Posterior vena cava (tissue), 2 donors: ENCODE measurements around the gene EPB42. TPM values are rescaled to one million over a fixed set of nuclear protein-coding genes. Genes with fewer than 3 reads are reported as not detected.
"Not testable (repeated sequence)": the region's sequence is repeated elsewhere in the genome, so short reads cannot be mapped to it uniquely, and the experiment has no call there.

Source experiments
- DNase-seq: peaks from one replicate; pipeline ENCODE4 v3.0.0-alpha.2; 2020; ENCODE audit warnings: low spot score
- intact Hi-C, 2 donors: fragments of 100-400 bp; cut with DNase I; formaldehyde crosslinking; loops; one replicate each; pipeline versions ENCODE4 v1.14.1 to v1.14.2; 2022 to 2023
- total RNA-seq, 2 donors: library from RNA; stranded (reverse); fragmentation: NEBNext Ultra II Directional; extraction: Animal tissue kit (Norgen Biotek cat#: 25700); gene quantifications; one replicate each; pipeline ENCODE4 v1.2.1, GENCODE V29; 2021
- donor health status: DM: yes; HTN: yes; CAD: no.
- donor health status: DM: yes; HTN: yes; CAD: no.

Gene EPB42
- total RNA-seq, 2 donors from 2014 or later: 0.43 to 0.65 TPM

DNA sequence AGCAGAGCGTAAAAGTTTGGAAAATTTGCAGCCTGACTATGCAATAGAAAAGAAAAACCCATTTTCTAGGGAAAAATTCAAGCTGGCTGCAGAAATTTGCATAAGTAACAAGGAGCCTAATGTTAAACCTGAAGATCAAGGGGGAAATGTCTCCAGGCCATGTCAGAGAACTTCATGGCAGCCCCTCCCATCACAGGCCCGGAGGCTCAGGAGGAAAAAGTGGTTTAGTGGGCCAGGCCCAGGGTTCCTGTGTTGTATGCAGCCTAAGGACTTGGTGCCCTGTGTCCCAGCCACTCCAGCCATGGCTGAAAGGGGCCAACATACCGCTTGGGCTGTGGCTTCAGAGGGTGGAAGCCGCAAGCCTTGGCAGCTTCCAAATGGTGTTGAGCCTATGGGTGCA, 22.3 kb downstream of the EPB42 start:
- DNase-seq, intact Hi-C loops: not testable (repeated sequence)

DNA sequence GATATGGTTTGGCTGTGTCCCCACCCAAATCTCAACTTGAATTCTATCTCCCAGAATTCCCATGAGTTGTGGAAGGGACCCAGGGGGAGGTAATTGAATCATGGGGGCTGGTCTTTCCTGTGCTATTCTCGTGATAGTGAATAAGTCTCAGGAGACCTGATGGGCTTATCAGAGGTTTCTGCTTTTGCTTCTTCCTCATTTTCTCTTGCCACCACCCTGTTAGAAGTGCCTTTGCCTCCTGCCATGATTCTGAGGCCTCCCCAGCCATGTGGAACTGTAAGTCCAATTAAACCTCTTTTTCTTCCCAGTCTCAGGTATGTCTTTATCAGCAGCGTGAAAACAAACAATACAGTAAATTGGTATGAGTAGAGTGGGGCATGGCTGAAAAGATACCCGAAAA, 23.0 kb downstream of the EPB42 start:
- intact Hi-C loops, DNase-seq: not testable (repeated sequence)

DNA sequence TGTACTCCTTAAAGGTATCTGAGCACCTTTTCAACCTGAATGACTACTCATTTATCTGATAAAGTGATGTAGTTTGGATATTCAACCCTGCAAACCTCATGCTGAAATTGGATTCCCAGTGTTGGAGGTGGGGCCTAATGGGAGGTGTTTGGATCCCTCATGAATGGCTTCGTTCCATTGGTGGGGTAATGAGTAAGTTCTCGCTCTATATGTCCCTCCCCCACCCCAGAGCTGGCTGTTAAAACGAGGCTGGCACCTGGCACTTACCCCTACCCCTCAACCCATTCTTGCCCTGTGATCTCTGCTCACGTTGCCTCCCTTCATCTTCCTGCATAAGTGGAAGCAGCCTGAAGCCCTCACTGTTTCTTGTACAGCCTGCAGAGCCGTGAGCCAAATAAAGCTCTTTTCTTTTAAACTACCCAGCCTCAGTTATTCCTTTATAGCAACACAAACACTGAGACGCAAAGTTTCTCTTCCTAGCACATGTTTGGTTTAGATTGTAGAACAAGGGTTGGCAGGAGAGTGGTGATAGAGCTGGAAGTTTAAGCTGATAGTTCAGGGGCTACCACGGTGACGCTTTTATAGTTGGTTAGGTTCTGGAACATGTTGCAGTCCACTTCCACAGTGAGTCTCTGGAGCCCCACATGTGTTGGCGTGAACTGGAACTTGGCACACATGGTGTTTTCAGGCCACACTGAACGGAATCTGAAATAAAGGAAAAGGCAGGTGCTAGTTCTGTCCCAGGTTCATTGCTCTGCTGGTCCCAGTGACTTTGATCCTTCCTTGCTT, 23.9 kb downstream of the EPB42 start:
- peak; percentile 34 for DNase-seq
- intact Hi-C loops: no loop called here

DNA sequence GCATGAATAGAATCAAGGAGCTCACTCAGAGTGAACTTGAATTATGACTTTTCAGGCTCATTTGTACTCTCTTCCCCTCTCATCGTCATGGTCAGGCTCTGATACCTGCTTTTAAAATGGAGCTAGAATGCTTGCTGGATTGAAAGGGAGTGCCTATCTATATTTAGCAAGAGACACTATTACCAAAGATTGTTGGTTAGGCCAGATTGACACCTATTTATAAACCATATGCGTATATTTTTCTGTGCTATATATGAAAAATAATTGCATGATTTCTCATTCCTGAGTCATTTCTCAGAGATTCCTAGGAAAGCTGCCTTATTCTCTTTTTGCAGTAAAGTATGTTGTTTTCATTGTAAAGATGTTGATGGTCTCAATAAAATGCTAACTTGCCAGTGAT, 26.0 kb downstream of the EPB42 start:
- DNase-seq: no peak
- intact Hi-C loops: no loop called here

DNA sequence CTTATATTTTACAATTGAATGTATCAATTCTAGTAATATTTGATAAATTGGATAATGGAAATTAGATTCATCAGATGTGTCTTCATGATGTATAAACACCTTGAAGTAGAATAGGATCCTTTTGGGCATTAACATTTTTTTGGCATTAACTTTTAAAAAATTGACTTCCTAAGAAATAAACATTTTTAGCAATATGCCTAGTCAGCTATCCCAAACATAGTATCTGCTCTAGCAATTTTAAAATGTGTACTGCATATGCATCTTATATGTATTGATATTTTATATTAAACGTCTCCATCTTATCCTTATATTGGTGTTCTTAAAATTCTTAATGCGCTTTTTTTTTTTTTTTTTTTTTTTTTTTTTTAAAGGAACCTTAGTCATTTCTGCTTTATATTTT, 27.1 kb downstream of the EPB42 start:
- no peak for DNase-seq
- intact Hi-C loops: no loop called here

DNA sequence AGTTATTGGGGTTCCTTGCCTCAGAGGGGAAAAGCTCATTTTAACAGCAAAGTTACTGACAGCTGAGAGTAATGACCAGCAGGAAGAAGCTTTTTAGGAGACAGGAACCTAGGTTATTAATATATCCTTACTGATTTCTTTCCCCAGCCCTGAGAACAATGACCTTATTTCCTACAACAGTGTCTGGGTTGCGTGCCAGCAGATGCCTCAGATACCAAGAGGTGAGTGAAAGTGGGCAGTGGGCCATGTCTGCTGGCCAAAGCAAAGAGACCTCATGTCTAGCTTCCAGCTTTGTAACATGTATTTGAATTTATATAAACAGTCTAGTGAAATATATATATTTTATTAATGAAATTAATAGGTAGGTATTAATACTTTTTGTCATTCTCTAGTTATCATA, 30.6 kb downstream of the EPB42 start:
- intact Hi-C loops: no loop called here
- DNase-seq: no peak

DNA sequence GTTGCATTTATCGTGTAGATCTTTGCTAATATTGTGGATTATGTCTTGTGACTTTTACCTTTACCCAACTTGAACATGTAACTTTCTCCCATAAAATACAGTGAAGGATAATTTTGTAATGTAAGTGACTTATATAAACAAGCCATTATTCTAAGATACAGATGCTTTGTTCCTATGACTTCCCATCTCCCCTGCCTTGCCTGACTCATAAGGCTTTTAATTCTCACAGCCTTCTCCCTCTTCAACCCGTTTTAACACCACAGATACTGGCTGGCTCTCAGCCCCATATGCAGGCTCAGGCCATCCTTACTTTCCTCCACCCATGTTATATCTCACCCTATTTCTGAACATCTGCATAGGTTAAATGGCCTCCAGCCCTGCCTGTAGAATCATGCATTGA, 31.5 kb downstream of the EPB42 start:
- DNase-seq: no peak
- intact Hi-C loops: no loop called here

DNA sequence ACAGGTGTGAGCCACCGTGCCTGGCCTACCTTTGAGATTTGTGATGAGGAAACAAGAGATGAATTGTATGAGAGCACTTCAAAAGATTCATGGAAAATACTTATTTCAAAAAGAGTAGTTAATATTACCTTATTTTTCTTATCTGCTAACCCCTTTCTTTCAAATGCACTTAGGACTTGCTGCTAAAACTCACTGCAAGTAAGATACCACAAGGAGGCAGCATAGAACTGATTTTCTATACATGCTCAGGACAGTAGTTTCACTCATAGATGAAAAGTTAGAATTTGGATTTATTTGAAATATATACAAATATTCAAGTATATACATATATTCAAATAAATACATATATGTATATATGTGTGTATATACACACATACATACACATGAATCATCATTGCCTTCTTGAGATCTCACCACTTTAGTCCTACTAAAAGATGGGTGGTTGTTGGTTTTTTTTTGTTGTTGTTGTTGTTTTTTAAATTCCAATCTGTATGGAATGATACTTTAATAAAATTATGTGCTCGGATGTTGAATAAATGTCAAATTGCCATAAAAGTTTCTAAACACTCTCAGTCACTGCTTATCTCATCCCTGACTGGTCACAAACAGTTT, 33.2 kb downstream of the EPB42 start:
- no peak for DNase-seq
- intact Hi-C loops: no loop called here

DNA sequence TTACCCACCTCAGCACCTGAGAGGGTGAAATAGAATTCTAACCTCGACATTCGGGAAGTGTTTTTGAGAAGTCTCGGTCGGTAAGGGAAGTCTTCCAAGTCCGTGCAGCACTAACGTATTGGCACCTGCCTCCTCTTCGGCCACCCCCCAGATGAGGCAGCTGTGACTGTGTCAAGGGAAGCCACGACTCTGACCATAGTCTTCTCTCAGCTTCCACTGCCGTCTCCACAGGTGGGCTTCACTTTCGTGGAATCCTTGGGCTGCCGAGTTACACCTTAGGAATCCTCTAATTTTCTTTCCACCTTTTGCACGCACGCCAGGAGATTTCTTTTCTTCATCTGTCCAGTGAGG, 34.8 kb downstream of the EPB42 start:
- intact Hi-C loops: no loop called here
- DNase-seq: no peak

DNA sequence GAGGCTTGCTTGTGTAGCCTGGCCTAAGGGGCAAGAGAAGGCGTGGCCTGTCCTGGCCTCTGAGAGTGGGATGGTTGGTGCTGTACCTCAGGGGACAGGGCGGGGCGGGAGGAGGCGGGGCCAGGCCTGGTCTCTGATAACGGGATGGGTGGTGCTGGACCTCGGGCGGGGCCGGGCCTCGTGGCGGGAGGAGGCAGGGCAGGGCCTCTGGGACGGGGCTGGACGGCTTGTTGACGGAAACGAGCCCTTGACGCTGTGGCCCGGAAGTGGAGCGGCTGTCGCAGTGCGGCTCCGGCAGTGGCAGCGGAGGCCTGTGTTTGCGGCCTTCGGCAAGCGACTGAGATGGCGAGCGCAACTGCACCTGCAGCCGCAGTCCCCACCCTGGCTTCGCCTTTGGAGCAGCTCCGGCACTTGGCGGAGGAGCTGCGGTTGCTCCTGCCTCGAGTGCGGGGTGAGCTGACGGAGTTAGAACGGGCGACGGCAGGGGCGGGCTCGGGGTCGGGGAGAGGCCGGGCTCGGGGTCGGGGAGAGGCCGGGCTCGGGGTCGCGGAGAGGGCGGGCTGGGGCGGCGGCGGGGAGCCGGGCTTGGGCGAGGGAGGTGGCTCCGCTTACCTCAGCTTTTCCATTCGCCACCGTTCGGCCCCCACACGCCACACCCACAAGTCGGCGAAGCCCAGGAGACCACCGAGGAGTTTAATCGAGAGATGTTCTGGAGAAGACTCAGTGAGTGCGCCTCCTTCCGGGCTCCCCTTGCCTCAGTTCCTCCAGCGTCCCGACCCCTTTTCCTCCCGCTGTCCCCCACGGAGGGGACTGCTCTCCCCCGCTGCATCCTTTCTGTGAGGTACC, 35.4 kb downstream of the EPB42 start, which contains the start of gene CCNDBP1:
Gene CCNDBP1, plus strand, starts transcription at position 247 of the 846 bp plus-strand sequence. Its CDS starts 96 bp downstream, at position 343.
- intact Hi-C loops: no loop called here
- DNase-seq: peak; percentile 99

DNA sequence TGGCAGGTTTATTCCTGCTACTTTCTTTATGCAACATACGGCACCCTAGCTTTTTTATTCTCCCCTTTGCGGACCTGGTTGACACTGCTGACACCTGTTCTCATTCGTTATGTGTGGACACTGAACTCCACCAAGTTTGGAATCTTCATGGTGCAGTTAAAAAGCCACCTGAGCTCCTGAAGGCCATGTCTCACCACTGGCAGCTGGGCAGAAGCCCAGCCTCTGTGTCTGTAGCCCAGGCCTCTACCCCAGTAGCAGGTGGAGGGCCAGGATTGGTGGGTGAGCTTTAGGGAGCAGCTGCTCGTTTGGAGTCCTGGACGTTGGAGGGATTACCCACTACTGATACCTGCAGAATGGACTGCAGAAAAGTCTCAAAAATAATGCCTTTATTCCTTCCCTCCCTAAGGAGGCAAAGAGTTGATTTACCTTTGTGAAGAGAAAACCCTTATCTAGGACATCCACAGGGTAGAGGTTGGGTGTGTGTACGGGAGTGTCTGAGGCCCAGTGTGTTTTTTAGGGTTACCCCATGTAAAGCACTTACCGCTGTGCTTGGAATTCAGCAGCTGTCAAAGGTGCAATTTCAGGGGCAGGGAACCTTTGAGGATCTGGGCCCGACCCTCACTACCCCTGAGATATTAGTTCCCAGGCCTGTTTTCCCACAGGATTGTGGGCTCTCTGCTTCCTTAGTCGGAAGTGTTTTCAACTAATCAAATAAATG, 36.3 kb downstream of the EPB42 start:
- intact Hi-C loops: no loop called here
- no peak for DNase-seq

DNA sequence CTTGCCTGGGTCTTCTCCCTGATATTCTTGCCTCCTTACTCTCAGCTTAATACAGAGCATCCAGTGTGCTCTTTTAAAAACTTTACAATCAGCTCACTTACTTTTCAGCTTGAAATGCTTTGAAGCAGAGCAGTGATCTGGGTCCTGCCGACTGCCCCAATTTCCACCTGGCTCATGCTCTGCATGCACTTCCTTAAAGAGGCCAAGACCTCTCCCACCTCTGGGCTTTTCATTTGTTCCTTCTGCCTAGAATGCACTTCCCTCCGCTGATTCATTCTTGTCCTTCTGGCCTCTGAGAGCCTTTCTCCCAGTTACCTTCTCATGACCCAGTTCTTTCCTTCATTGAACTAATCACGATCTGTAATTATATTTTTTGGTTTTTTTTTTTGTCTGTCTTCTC, 37.5 kb downstream of the EPB42 start:
- intact Hi-C loops: no loop called here
- no peak for DNase-seq

DNA sequence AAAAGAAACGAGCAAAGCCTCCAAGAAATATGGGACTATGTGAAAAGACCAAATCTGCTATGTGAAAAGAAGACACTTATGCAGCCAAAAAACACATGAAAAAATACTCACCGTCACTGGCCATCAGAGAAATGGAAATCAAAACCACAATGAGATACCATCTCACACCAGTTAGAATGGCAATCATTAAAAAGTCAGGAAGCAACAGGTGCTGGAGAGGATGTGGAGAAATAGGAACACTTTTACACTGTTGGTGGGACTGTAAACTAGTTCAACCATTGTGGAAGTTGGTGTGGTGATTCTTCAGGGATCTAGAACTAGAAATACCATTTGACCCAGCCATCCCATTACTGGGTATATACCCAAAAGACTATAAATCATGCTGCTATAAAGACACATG, 43.7 kb downstream of the EPB42 start:
- intact Hi-C loops, DNase-seq: not testable (repeated sequence)

DNA sequence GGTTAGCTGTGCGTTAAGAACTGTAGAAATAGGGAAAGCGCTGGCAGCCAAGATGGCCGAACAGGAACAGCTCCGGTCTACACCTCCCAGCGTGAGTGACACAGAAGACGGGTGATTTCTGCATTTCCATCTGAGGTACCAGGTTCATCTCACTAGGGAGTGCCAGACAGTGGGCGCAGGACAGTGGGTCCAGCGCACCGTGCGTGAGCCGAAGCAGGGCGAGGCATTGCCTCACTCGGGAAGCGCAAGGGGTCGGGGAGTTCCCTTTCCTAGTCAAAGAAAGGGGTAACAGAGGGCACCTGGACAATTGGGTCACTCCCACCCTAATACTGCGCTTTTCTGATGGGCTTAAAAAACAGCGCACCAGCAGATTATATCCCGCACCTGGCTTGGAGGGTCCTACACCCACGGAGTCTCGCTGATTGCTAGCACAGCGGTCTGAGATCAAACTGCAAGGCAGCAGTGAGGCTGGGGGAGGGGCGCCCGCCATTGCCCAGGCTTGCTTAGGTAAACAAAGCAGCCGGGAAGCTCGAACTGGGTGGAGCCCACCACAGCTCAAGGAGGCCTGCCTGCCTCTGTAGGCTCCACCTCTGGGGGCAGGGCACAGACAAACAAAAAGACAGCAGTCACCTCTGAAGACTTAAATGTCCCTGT, 45.0 kb downstream of the EPB42 start:
- DNase-seq, intact Hi-C loops: not testable (repeated sequence)

DNA sequence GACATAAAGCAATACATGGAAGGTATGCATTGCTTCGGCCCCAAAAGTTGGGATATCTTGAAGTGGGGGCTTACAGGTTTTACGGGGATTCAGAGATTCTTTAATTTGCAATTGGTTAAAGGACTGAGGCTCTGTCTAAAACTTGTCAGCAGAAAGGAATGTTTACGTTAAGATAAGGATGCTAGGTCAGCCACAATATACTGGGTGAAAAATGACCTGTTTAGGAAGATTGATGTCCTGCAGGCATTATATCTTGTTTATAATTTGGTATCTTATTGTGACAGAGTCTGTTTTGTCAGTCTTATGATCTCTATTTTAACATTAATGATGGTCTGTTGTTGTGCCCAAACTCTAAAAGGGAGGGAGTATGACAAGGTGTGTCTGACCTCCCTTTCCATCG, 50.9 kb downstream of the EPB42 start:
- no peak for DNase-seq
- intact Hi-C loops: no loop called here

DNA sequence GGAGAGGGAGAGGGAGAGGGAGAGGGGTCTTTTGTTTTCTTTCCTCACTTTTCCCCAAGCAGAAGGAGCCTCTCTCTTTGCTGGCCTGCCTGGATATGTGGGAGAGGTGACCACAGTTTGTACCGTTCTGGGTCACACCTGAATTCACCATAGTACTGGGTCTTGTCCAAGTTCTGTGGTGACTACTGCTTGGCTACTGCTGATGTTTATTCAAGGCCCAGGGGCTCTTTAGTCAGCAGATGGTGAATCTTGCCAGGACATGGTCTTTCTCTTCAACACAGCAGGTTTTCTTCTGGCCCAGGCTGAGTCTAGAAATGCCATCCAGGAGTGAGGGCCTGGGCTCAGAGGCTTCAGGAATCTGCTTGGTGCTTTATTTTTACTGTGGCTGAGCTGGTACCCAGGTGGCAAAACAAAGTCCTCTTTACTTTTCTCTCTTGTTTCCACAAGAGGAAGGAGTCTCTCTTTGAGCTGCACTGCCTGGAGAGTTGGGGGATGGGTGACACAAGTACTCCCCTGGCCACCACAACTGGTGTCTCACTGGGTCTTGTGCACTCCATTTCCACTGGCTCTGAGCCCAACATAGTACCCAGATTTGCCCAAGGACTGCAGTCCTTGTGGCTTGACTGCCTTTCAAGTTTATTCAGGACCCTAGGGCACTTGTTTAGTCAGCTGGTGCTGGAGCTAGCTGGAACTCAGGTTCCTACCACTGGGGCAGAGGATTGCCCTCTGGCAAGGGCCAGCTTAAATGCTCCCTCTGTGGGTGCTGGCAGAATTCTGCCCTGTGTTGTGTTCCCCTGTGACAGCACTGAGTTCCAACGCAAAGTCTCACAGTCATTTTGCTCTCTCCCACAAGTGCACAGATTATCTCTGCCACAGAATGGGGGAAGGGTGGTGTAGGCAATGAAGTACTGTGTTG, 52.4 kb downstream of the EPB42 start:
- no peak for DNase-seq
- intact Hi-C loops: no loop called here

DNA sequence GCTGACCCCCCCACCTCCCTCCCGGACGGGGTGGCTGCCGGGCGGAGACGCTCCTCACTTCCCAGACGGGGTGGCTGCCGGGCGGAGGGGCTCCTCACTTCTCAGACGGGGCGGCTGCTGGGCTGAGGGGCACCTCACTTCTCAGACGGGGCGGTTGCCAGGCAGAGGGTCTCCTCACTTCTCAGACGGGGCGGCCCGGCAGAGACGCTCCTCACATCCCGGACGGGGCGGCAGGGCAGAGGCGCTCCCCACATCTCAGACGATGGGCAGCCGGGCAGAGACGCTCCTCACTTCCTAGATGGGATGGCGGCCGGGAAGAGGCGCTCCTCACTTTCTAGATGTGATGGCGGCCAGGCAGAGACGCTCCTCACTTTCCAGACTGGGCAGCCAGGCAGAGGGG, 53.6 kb downstream of the EPB42 start:
- DNase-seq, intact Hi-C loops: not testable (repeated sequence)

DNA sequence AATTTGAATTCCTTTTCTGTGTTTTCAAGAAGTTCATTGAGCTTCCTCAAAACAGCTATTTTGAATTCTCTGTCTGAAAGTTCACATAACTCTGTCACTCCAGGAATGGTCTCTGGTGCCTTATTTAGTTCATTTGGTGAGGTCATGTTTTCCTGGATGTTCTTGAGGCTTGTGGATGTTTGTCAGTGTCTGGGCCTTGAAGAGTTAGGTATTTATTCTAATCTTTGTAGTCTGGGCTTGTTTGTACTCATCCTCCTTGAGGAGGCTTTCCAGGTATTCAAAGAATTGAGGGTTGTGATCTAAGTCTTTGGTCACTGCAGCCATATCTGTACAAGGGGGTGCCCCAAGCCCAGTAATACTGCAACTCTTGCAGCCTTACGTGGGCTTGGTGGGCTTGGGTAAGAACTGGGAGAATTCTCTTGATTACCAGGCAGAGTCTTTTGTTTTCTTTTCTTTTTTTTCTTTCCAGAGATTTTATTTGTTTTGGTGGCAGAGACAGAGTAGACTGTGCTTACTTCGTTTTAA, 55.0 kb downstream of the EPB42 start:
- DNase-seq: no peak
- intact Hi-C loops: no loop called here
